Large intestine (tissue), 3 donors: ENCODE results near the gene SNCG. TPM values are rescaled to one million over a fixed set of nuclear protein-coding genes. Genes with fewer than 3 reads are reported as not detected.
A peak's percentile ranks its signal among the peaks of the same experiment; 100 is the strongest.

Experiments used
- DNase-seq, 2 donors: peaks; one replicate each; pipeline versions ENCODE4 v3.0.0 to v3.0.0-alpha.2; 2013
- H3K27ac ChIP-seq: one replicate; pipeline ENCODE4 v1.5.1; 2013; ENCODE audit warnings: low read length
- H3K27me3 ChIP-seq: 2 replicates; pipeline ENCODE4 v1.6.1; 2013; ENCODE audit warnings: low read length; ENCODE audit not compliant: control insufficient read depth, insufficient read depth
- H3K36me3 ChIP-seq: 2 replicates; pipeline ENCODE4 v1.6.1; 2013; ENCODE audit warnings: low read length; ENCODE audit not compliant: control insufficient read depth, insufficient read depth
- H3K4me1 ChIP-seq: one replicate; pipeline ENCODE4 v1.6.1; 2013; ENCODE audit warnings: low read length; ENCODE audit not compliant: control insufficient read depth, insufficient read depth
- H3K4me3 ChIP-seq: one replicate; pipeline ENCODE4 v1.5.1; 2013; ENCODE audit warnings: low read length
- H3K9me3 ChIP-seq: one replicate; pipeline ENCODE4 v1.6.1; 2013; ENCODE audit warnings: mild to moderate bottlenecking, low read depth, low read length, moderate library complexity; ENCODE audit not compliant: control insufficient read depth
- WGBS: methylation state at CpG from one replicate; pipeline ENCODE4 v1.1.5; 2013; ENCODE audit warnings: low lambda C conversion rate; ENCODE audit not compliant: insufficient coverage; 5-methylcytosine and 5-hydroxymethylcytosine counted together
- polyA plus RNA-seq: library from polyadenylated mRNA; unstranded; fragments of 120-200 nt; gene quantifications from one replicate; pipeline ENCODE4 v1.2.1, GENCODE V29; 2013

SNCG gene
- polyA plus RNA-seq, 1 donor = 16.6 TPM

DNA sequence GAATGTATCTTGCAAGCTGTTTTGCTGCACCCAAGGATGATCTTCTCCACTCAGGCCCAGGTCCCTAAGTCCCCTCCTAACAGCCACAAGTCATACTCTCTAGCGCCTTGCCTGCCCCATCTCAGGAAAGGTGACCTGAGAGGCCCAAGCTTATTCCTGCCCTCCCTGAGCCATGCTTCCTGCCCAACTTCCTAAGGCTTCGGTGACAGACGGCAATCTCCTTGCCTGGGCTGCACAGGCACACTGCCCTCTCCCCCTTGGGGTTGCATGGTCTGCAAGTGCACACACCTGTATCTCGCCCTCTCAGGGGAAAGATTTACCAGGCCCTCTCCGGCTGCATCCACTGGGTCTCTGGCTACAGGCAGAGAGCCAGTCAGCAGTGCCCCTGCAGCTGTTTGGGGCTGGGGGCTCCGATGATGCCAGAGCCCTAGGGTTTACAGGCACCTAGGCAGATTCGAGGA, 9.1 kb downstream of the SNCG start:
- Histone ChIP-seq H3K27me3 (peaks cover 30% of the 10 kb centered on the region), H3K4me1 (peaks cover 49% of the 10 kb centered on the region), H3K27ac (no peak overlapping the region), H3K4me3 (no peak overlapping the region), H3K36me3 (no peaks in the 10 kb centered on the region), H3K9me3 (no peaks in the 10 kb centered on the region)
- WGBS = 100% methylated on average over 1 of the region's 7 CpGs
- no peak for DNase-seq

DNA sequence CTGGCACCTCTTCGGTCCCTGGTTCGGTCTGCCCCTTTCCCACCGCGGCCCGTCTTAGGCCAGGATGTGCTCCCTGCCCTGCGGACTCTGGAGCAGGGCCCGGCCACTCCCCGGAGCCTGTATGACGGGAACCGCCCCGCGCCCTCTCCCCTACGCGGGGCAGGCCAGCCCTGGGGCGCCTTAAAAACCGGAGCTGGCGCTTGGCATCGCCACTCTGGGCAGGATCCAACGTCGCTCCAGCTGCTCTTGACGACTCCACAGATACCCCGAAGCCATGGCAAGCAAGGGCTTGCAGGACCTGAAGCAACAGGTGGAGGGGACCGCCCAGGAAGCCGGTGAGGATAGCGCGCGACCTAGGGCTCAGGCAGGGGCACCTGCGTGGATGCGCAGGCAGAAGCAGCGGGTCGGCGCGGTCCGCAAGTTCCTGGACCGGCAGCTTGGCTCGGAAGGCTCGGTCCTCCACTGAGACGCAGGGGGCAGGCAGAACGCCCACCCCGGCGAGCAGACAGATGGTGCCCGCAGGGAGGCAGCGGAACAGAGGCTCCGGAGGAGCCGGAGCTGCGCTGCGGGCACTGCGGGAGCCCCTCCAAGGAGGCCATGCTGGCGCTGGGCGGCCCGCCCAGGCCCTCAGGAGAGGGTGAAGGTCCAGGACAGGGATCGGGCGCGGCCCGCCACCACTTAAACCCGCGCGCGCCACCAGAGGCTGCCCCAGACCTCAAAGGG, 10.0 kb downstream of the SNCG start, which contains the start of gene ADIRF:
Gene ADIRF (plus strand): TSS at position 212 of the 723 bp plus-strand sequence. CDS start 63 bp downstream, at position 275.
- peak in 1 of 2 donors; percentile 75 for DNase-seq
- Histone ChIP-seq H3K4me1 (peaks cover 49% of the 10 kb centered on the region), H3K36me3 (no peaks in the 10 kb centered on the region), H3K4me3 (peak within 1 kb of the TSS; percentile 42), H3K27ac (no peak within 1 kb of the TSS), H3K27me3 (peaks cover 30% of the 10 kb centered on the region), H3K9me3 (no peaks in the 10 kb centered on the region)
- no CpG with 5 or more reads among the region's 59 CpGs for WGBS

DNA sequence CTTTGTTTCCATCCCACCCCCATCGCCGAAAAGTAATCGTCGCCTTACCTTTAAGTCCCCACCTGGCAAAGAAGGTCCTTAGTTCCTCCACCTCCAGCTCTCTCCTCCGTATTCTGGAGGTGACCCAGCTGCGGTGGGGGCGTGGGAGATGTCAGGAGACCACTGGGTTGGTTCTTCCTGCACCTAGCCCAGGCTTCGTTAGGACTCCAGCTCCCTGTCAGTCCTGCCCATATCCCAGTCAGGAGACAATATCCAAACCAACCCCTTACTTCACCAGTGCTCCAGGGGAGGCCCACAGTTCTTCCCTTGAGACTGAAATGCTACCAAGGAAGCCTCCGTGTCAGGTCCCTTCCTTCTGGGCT, 10.6 kb downstream of the SNCG start:
- WGBS = no CpG with 5 or more reads among the region's 9 CpGs
- no peak for DNase-seq
- Histone ChIP-seq H3K4me3 (peak overlapping the region; percentile 42), H3K27me3 (peaks cover 30% of the 10 kb centered on the region), H3K4me1 (peaks cover 49% of the 10 kb centered on the region), H3K27ac (no peak overlapping the region), H3K9me3 (no peaks in the 10 kb centered on the region), H3K36me3 (no peaks in the 10 kb centered on the region)

DNA sequence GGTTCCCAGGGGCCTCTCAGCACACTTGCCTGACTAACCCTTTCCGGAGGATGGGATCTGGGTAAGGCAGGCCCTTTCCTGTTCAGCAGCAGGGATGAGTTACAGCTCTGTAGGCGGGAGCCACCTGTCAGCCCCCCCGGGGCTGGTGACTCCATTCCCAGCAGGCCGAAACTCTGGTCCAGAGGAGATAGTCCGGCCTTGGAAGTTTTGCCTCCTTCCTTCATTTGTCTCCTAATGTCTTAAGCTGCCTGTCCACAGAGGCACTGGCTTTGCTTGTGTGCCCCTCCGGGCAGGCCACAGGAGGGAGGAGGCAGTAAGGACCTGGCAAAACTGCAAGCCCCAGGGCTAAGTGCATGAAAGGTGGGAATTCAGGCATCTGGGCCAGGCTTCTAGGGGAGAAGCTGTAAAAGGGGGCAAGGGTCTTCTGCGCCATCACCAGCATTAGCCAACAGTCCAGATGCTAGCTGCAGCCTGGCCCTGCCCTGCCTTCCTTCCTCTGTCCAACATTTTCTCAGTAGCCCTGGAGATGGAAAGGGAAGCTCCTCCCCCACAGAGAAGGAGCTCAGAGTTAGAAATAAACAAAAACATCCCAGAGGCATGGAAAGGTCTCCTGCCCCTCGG, 11.1 kb downstream of the SNCG start:
- H3K4me1 ChIP-seq = peaks cover 49% of the 10 kb centered on the region
- H3K36me3 ChIP-seq = no peaks in the 10 kb centered on the region
- no peaks in the 10 kb centered on the region for H3K9me3 ChIP-seq
- peaks cover 30% of the 10 kb centered on the region for H3K27me3 ChIP-seq
- peak in 1 of 2 donors; percentile 37 for DNase-seq
- no CpG with 5 or more reads among the region's 8 CpGs for WGBS
- H3K4me3 ChIP-seq = no peak overlapping the region
- no peak overlapping the region for H3K27ac ChIP-seq

DNA sequence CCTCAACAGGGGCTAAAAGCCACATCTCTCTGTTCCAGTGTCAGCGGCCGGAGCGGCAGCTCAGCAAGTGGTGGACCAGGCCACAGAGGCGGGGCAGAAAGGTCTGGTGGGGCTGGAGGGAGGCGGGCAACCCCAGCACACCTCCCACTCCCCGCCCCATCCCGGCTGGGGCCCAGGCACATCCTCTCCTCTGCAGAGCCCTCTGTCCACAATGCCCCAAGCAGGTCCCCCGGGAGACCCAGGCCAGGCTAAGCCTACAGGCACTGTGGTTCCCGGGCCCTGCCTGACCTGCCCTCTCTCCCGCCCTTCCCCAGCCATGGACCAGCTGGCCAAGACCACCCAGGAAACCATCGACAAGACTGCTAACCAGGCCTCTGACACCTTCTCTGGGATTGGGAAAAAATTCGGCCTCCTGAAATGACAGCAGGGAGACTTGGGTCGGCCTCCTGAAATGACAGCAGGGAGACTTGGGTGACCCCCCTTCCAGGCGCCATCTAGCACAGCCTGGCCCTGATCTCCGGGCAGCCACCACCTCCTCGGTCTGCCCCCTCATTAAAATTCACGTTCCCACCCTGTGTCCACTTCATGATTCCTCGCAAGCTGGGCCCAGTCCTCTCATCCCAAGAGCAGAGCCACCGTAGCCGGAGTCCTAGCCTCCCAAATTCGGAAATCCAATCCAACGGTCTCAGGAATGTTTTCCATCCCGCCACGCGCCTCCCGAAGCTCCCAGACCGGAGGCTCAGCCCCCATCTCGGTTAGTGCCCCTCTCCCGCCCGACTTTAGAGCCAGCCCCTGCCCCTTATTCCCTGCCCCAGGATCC, 12.0 kb downstream of the SNCG start:
- no peak for DNase-seq
- peak overlapping the region; percentile 35 for H3K27ac ChIP-seq
- H3K27me3 ChIP-seq = peaks cover 30% of the 10 kb centered on the region
- peak overlapping the region; percentile 65 for H3K4me3 ChIP-seq
- no peaks in the 10 kb centered on the region for H3K9me3 ChIP-seq
- H3K4me1 ChIP-seq = peaks cover 49% of the 10 kb centered on the region
- no CpG with 5 or more reads among the region's 30 CpGs for WGBS
- no peaks in the 10 kb centered on the region for H3K36me3 ChIP-seq

DNA sequence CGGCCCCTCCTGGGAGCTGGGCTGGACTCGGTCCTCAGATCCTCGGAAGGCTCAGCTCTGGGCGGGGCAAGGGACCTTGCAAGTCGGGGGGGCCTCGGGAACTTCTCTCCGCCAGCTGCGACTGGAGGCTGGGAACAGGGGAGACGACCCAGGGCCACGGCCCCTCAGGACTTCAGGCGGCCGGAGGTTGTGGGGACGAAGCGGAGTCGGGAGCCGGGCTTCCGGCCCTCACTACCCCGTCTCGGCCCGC, 12.5 kb downstream of the SNCG start:
- Histone ChIP-seq H3K4me1 (peaks cover 49% of the 10 kb centered on the region), H3K4me3 (peak overlapping the region; percentile 65)

DNA sequence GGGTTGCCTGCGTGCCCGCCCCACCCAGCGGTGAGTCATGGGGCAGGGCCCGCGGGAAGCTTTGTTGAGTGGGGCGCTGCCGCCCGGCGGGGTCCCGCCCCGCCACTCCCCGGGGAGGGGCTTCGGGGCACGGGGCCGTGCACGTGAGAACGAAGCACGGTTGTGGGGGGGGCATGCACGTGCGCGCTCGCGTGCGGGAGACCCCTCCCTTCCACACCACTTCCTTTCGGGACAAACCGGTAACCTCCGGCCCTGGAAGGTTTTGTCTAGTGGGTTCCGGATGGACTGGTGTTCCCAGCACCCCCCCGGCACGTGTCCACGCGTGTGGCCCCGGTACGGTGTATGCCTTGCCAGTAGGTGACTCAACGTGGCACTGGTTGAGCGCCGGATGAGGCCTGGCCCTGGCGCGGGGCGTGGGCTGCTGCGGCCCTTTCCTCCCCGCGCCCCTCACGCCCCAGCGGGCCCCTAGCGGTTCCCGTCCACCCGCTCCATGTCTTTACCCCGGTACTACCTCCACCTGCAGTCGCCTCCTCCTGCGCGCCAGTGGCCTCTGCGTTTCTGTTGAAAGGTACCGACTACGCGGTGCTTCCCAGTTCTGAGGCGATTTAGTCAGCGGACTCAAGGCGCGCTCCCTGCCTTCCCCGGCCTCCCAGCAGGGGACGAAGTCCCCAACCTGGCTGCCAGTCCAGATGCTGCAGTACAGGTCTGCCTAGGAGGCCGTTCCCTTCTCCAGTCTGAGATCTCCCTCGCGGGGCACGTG, 13.0 kb downstream of the SNCG start:
- no CpG with 5 or more reads among the region's 66 CpGs for WGBS
- Histone ChIP-seq H3K27me3 (peaks cover 30% of the 10 kb centered on the region), H3K4me3 (peak overlapping the region; percentile 65), H3K36me3 (no peaks in the 10 kb centered on the region), H3K9me3 (no peaks in the 10 kb centered on the region), H3K4me1 (peaks cover 48% of the 10 kb centered on the region), H3K27ac (peak overlapping the region; percentile 54)
- DNase-seq = peak; percentile 85 to 90

More for the DNA sequence above, 12.5 kb downstream of the SNCG start:
- Histone ChIP-seq H3K36me3 (no peaks in the 10 kb centered on the region), H3K27ac (peak overlapping the region; percentile 35), H3K9me3 (no peaks in the 10 kb centered on the region), H3K27me3 (peaks cover 30% of the 10 kb centered on the region)
- no peak for DNase-seq
- no CpG with 5 or more reads among the region's 20 CpGs for WGBS

DNA sequence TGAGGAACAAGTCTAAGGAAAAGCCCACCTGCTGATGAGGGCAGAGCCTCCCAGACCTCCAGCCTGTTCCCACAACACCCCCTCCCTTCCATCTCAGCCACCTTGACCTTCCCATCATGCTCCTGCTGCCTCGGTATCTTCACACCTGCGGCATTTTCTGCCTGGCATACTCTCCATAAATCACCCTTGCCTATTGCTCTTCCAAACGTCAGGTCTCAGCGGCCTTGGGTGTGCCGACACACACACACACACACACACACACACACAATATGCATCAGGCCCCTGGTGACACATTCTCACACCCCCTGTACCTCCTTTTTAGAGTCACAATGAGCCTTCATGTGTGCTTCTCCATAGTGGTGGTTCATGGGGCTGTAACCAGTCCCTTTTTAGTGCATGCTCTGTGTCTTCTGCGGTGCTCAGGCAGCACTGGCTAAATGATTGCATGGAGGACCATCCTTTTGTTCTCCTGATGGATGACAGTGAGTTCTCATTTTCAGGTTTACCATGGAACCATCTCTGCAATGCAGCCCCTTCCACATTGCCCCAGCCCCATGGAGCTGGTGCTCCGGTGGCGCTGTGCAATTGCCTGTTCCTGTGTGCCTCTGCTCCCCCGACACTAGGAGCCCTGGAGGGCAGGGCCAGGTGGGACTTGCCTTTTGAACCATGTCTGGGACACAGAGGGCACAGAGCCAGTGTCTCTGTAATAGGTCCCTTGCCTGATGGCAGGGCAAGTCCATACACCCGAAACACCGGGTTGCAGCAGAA, 14.4 kb downstream of the SNCG start:
- H3K4me3 ChIP-seq = no peak overlapping the region
- H3K27me3 ChIP-seq = peaks cover 30% of the 10 kb centered on the region
- peaks cover 35% of the 10 kb centered on the region for H3K4me1 ChIP-seq
- no peaks in the 10 kb centered on the region for H3K9me3 ChIP-seq
- no peak overlapping the region for H3K27ac ChIP-seq
- no peaks in the 10 kb centered on the region for H3K36me3 ChIP-seq
- no peak for DNase-seq
- no CpG with 5 or more reads among the region's 11 CpGs for WGBS

DNA sequence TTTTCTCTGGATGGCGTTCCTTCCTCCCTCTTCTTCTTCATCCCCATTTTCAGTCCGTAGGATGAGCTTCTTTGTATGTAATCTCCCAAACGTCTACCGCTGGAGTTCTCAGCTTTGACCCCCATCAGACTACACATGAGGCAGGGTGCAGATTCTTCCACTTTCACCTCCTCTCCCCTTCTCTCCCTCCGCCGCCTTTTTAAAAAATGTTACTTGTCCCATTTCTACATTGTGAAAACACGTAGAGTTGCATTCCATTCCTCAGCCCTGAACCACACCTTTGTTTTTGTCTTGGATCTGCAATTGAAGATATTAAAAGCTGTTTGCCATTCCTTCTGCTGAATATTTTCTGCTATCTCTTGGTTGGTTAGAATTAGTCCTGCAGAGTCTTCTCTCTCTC, 16.1 kb downstream of the SNCG start:
- Histone ChIP-seq H3K27me3 (peaks cover 15% of the 10 kb centered on the region), H3K9me3 (no peaks in the 10 kb centered on the region), H3K4me1 (peaks cover 18% of the 10 kb centered on the region), H3K4me3 (no peak overlapping the region), H3K36me3 (no peaks in the 10 kb centered on the region), H3K27ac (no peak overlapping the region)
- DNase-seq = no peak
- WGBS = 92% methylated on average over 2 of the region's 7 CpGs
